IPS DF 6.9 (cell line): ENCODE measurements around the gene EFR3B.
"Not testable (repeated sequence)": the region's sequence is repeated elsewhere in the genome, so short reads cannot be mapped to it uniquely, and the experiment has no call there.

Source experiments
- DNase-seq: peaks from one replicate; pipeline ENCODE4 v3.0.0-alpha.2; 2013; ENCODE audit warnings: low read depth, low spot score
- H3K27ac ChIP-seq: one replicate; pipeline ENCODE4 v1.5.1; 2013; ENCODE audit warnings: low read length, control low read depth
- H3K27me3 ChIP-seq: 2 replicates; pipeline ENCODE4 v1.6.1; 2013; ENCODE audit warnings: mild to moderate bottlenecking, low read length; ENCODE audit not compliant: control insufficient read depth, insufficient read depth
- H3K36me3 ChIP-seq: 2 replicates; pipeline ENCODE4 v1.6.1; 2013; ENCODE audit warnings: low read length; ENCODE audit not compliant: control insufficient read depth, insufficient read depth
- H3K4me1 ChIP-seq: 2 replicates; pipeline ENCODE4 v1.6.1; 2013; ENCODE audit warnings: low read length; ENCODE audit not compliant: control insufficient read depth, insufficient read depth
- H3K4me3 ChIP-seq: 2 replicates; pipeline ENCODE4 v1.5.1; 2013; ENCODE audit warnings: mild to moderate bottlenecking, low read length
- H3K9me3 ChIP-seq: 2 replicates; pipeline ENCODE4 v1.6.1; 2013; ENCODE audit warnings: low read length, inconsistent platforms; ENCODE audit not compliant: control insufficient read depth, insufficient read depth
- WGBS: extraction: QIAGEN DNeasy Blood & Tissue Kit; methylation state at CpG from one replicate; pipeline ENCODE4 v1.1.7; 2013; ENCODE audit warnings: mixed read lengths, missing lambda C conversion rate; ENCODE audit not compliant: insufficient read length, insufficient coverage; 5-methylcytosine and 5-hydroxymethylcytosine counted together

Gene EFR3B

GRCh38 chr2:25123682-25124081 is 81.8 kb downstream of the EFR3B start:
- Histone ChIP-seq H3K36me3 (no peaks in the 10 kb centered on the region), H3K4me1 (no peaks in the 10 kb centered on the region), H3K9me3 (no peaks in the 10 kb centered on the region), H3K27ac (no peak overlapping the region), H3K27me3 (no peaks in the 10 kb centered on the region; the same call in 1 of the 2 replicates), H3K4me3 (no peak overlapping the region)
- DNase-seq = no peak
- no CpG with 5 or more reads among the region's 5 CpGs for WGBS

GRCh38 chr2:25125189-25125588 is 83.3 kb downstream of the EFR3B start:
- Histone ChIP-seq H3K36me3 (no peaks in the 10 kb centered on the region), H3K4me3 (no peak overlapping the region), H3K27me3 (no peaks in the 10 kb centered on the region), H3K9me3 (no peaks in the 10 kb centered on the region), H3K4me1 (peaks cover 2% of the 10 kb centered on the region; the same call in 1 of the 2 replicates), H3K27ac (no peak overlapping the region)
- DNase-seq = no peak
- WGBS = no CpG with 5 or more reads among the region's 7 CpGs

- Histone ChIP-seq H3K27ac (no peak overlapping the region), H3K4me1 (peaks cover 2% of the 10 kb centered on the region; the same call in 1 of the 2 replicates), H3K9me3 (no peaks in the 10 kb centered on the region), H3K4me3 (no peak overlapping the region), H3K36me3 (no peaks in the 10 kb centered on the region), H3K27me3 (no peaks in the 10 kb centered on the region; the same call in 1 of the 2 replicates)
- WGBS = no CpG with 5 or more reads among the region's 4 CpGs
- DNase-seq = no peak
These were observed 84.1 kb downstream of the EFR3B start for GRCh38 chr2:25125976-25126375.

DNA sequence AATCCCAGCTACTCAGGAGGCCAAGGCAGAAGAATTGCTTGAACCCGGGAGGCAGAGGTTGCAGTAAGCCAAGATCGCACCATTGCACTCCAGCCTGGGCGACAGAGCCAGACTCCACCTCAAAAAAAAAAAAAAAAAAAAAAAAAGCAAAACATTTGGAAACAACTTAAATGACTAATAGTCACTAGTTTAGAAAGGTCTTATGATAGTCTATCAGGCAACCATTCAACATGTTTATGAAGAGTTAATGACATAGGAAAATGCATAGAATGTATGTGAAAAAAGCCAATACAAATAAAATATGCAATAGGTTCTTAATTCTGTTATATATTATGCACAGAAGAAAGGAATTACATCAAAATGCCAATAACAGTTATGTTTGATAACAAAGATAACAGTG is 85.2 kb downstream of the EFR3B start:
- H3K4me1 ChIP-seq, H3K27me3 ChIP-seq, H3K9me3 ChIP-seq, H3K27ac ChIP-seq, H3K4me3 ChIP-seq, DNase-seq, H3K36me3 ChIP-seq: not testable (repeated sequence)
- no CpG with 5 or more reads among the region's 3 CpGs for WGBS

GRCh38 chr2:25127646-25128045 is 85.8 kb downstream of the EFR3B start:
- Histone ChIP-seq H3K4me3 (no peak overlapping the region), H3K4me1 (peaks cover 3% of the 10 kb centered on the region; the same call in 1 of the 2 replicates), H3K27ac (no peak overlapping the region), H3K9me3 (no peaks in the 10 kb centered on the region), H3K27me3 (no peaks in the 10 kb centered on the region; the same call in 1 of the 2 replicates), H3K36me3 (no peaks in the 10 kb centered on the region)
- DNase-seq = no peak
- no CpG with 5 or more reads among the region's 5 CpGs for WGBS

GRCh38 chr2:25129901-25130520 is 88.1 kb downstream of the EFR3B start:
- WGBS = no CpG with 5 or more reads among the region's 15 CpGs
- H3K36me3 ChIP-seq = no peaks in the 10 kb centered on the region
- DNase-seq = no peak

DNA sequence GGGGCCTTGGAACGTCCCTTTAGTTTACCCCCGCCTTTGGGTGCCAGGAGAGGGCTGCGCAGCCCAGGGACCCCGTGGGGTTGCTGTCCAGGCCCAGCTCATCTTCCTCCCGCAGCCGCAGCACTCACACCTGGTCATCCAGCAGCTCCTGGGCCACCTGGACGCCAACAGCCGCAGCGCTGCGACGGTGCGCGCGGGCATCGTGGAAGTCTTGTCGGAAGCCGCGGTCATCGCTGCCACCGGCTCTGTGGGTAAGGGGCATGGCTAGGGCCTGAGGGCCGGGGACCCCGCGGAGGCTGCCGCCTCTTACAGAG is 89.3 kb downstream of the EFR3B start:
- no CpG with 5 or more reads among the region's 24 CpGs for WGBS
- H3K27ac ChIP-seq = no peak overlapping the region
- H3K4me1 ChIP-seq = peaks cover 5% of the 10 kb centered on the region; the same call in 1 of the 2 replicates
- no peak overlapping the region; the same call in 1 of the 2 replicates for H3K4me3 ChIP-seq
- H3K36me3 ChIP-seq = no peaks in the 10 kb centered on the region
- no peaks in the 10 kb centered on the region for H3K9me3 ChIP-seq
- no peaks in the 10 kb centered on the region; the same call in 1 of the 2 replicates for H3K27me3 ChIP-seq
- no peak for DNase-seq

More at GRCh38 chr2:25129901-25130520, 88.1 kb downstream of the EFR3B start:
- Histone ChIP-seq H3K9me3 (no peaks in the 10 kb centered on the region), H3K27ac (no peak overlapping the region), H3K4me1 (peaks cover 5% of the 10 kb centered on the region; the same call in 1 of the 2 replicates), H3K4me3 (no peak overlapping the region), H3K27me3 (no peaks in the 10 kb centered on the region; the same call in 1 of the 2 replicates)

DNA sequence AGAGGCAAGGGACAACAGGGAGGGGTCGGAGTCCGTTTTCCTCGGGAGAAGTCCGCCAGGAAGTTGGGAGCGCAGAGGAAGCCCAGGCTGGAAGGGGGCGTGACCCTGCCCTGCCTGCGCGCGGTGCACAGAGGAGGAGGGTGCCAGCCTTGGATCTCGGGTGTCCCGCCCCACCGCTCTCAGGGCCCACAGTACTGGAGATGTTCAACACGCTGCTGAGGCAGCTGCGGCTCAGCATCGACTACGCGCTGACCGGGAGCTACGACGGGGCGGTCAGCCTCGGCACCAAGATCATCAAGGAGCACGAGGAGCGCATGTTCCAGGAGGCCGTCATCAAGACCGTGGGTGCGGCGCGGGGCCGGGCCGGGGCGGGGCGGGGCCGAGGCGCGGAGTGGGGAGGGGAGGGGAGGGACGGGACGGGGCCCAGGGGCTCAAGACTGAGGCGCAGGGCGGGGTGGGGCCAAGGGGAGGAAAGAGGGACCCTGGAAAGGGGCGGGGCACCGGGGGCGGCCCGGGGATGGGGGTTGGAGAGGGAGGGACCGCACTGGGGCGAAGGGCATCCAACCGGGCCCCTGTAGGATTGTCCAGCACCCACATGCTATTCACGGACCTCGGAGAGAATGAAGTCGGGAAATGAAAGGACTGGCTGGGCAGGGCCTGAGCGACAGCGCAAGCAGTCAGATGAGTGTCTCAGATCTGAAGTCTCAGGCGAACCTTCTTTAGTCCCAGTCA is 89.9 kb downstream of the EFR3B start:
- no peaks in the 10 kb centered on the region for H3K9me3 ChIP-seq
- no CpG with 5 or more reads among the region's 53 CpGs for WGBS
- peak overlapping the region; percentile 7; the same call in 1 of the 2 replicates for H3K4me3 ChIP-seq
- H3K27me3 ChIP-seq = no peaks in the 10 kb centered on the region; the same call in 1 of the 2 replicates
- H3K4me1 ChIP-seq = peaks cover 5% of the 10 kb centered on the region; the same call in 1 of the 2 replicates
- no peak for DNase-seq
- H3K36me3 ChIP-seq = no peaks in the 10 kb centered on the region
- no peak overlapping the region for H3K27ac ChIP-seq

- H3K9me3 ChIP-seq = no peaks in the 10 kb centered on the region
- H3K27ac ChIP-seq = no peak overlapping the region
- no peaks in the 10 kb centered on the region; the same call in 1 of the 2 replicates for H3K27me3 ChIP-seq
- H3K36me3 ChIP-seq = no peaks in the 10 kb centered on the region
- H3K4me3 ChIP-seq = no peak overlapping the region; the same call in 1 of the 2 replicates
- H3K4me1 ChIP-seq = peaks cover 5% of the 10 kb centered on the region; the same call in 1 of the 2 replicates
- no peak for DNase-seq
- WGBS = no CpG with 5 or more reads among the region's 9 CpGs
These were observed 90.4 kb downstream of the EFR3B start for GRCh38 chr2:25132299-25132635.

GRCh38 chr2:25132693-25133092 is 90.8 kb downstream of the EFR3B start:
- WGBS = no CpG with 5 or more reads among the region's 13 CpGs
- no peak for DNase-seq
- Histone ChIP-seq H3K27ac (no peak overlapping the region), H3K36me3 (no peaks in the 10 kb centered on the region), H3K4me1 (peaks cover 5% of the 10 kb centered on the region; the same call in 1 of the 2 replicates), H3K27me3 (no peaks in the 10 kb centered on the region; the same call in 1 of the 2 replicates), H3K4me3 (no peak overlapping the region), H3K9me3 (no peaks in the 10 kb centered on the region)
